HG03442 (cell line): ENCODE data around the gene ZBTB49.
"Not testable (repeated sequence)": the region's sequence is repeated elsewhere in the genome, so short reads cannot be mapped to it uniquely, and the experiment has no call there.

Experiments
- ATAC-seq: cut with Tn5 transposase; IDR thresholded peaks from one replicate; pipeline ENCODE4 v1.9.1; 2021; ENCODE audit warnings: mild to moderate bottlenecking, moderate library complexity; ENCODE audit not compliant: unreplicated experiment

Gene ZBTB49

DNA sequence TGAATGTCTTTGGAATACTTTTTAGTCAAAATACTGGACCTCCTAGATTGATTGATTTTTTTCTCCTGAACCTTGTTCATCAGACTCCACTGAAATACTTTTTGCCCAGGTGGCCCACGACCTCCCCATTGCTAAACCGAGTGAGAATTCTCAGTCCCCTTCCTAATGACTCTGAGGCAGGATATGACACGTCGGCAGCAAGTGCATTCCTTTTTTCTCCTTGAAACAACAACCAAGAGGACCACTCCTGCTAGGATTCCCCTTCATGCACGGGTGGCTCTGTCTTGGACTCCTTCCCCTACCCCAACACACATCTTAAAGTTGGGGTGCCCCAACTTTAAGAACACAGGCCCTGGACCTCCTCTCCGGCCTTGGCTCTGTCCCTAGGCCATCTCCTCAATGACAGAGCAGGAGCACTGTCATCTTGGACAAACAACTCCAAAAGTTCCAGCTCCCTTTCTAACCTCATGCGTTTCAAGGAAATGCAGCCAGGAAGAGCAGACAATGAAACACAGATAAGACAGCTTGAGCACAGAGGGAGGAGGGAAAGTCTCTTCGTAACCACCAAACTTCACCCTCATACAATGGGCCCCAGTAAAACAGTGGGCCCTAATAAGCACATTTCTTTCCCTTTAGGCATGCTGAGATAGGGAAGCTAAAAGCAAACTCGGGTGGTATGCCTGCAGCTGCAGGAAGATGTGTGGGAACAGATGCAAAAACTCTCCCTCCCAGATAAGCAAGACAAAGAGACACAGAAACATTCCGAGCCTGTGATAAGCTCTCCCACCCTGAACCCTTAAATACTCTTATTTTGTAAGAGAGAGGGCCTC, 33.9 kb downstream of the ZBTB49 start:
- no peak for ATAC-seq

- ATAC-seq: no peak
These were observed 35.3 kb downstream of the ZBTB49 start for GRCh38 chr4:4325321-4325720.

- ATAC-seq: no peak
These were observed 36.1 kb downstream of the ZBTB49 start for GRCh38 chr4:4326166-4326565.

DNA sequence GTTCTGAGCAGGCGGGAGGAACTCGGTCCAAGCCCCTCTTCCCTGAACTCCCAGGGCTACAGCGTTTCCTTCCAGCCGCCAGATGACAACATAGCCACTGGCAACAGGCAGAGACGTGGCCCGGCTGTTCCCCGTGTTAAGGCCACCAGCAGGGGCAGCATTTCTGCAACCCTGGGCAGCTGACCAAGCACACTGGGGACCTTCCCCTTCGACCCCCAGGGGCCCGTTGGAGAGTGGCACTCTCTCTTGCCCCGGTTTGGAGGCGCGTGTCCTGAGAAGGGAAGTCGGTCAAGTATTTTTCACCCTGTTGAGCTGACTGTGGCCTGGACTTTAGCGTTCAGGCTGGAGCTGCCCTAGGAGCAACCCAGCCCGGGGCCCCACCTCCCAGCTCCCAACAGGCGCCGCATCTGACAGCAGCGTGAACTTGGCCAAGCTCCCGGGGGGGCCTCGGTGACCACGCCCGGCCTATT, 37.6 kb downstream of the ZBTB49 start:
- no peak for ATAC-seq

DNA sequence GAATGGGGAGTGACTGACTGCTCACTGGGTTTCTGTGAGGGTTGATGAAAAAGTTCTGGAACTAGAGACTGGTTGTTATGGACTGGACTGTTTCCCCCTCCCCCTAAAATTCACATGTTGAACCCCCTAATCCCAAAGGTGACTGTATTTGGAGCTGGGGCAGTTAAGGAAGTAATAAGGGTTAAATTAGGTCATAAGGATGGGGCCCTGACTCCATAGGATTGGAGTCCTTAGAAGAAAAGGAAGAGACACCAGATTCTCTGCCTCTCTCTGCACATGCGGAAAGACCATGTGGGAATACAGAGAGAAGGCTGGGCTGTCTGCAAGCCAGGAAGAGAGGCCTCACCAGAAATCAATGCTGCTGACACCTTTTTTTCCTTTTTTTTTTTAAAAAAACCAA, 38.2 kb downstream of the ZBTB49 start:
- no peak for ATAC-seq

DNA sequence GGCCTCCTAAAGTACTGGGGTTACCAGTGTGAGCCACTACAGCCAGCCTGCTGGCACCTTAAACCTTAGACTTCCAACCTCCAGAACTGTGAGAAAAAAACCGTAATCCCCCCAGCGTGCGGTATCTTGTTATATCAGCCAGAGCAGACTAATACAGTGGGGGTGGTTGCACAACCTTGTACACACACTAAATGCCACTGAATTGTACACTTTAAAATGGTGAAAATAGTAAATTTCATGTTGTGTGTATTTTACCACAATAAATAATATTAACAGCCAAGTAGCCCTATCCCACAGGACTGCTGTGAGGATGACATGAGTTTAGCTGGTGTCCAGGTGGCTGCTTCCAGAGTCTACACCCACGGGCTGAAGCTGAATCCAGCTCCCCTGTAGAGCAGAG, 38.8 kb downstream of the ZBTB49 start:
- ATAC-seq: no peak

DNA sequence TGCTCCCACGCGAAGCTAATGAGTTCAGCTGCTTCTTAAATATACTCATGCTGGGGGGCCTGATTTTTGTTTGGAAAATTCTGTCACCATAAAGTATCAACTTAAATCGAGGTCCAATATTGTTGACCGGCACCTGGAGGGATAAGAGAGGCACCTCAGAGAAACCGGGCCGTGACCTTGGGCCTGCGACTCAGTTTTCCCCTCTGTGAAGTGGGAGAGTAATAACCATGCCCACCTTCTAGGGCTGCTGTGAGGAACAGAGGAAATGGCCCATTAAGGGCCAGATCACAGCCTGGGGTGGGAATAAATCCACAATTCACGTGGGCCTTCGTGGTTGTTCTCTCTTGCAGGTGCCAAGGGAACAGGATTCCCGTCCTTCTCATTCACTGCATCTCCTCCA, 39.4 kb downstream of the ZBTB49 start:
- no peak for ATAC-seq

GRCh38 chr4:4330794-4331193, 40.7 kb downstream of the ZBTB49 start:
- ATAC-seq: no peak

GRCh38 chr4:4332529-4332928, 42.5 kb downstream of the ZBTB49 start:
- ATAC-seq: no peak

GRCh38 chr4:4333265-4333706, 43.2 kb downstream of the ZBTB49 start:
- no peak for ATAC-seq

- ATAC-seq: no peak
These were observed 44.9 kb downstream of the ZBTB49 start for GRCh38 chr4:4334798-4335520.

GRCh38 chr4:4338210-4339001, 48.4 kb downstream of the ZBTB49 start:
- no peak for ATAC-seq

- ATAC-seq: no peak
These were observed 49.5 kb downstream of the ZBTB49 start for GRCh38 chr4:4339504-4340085.

GRCh38 chr4:4341861-4342650, 52.0 kb downstream of the ZBTB49 start:
- no peak for ATAC-seq

GRCh38 chr4:4343038-4343437, 53.0 kb downstream of the ZBTB49 start:
- no peak for ATAC-seq

DNA sequence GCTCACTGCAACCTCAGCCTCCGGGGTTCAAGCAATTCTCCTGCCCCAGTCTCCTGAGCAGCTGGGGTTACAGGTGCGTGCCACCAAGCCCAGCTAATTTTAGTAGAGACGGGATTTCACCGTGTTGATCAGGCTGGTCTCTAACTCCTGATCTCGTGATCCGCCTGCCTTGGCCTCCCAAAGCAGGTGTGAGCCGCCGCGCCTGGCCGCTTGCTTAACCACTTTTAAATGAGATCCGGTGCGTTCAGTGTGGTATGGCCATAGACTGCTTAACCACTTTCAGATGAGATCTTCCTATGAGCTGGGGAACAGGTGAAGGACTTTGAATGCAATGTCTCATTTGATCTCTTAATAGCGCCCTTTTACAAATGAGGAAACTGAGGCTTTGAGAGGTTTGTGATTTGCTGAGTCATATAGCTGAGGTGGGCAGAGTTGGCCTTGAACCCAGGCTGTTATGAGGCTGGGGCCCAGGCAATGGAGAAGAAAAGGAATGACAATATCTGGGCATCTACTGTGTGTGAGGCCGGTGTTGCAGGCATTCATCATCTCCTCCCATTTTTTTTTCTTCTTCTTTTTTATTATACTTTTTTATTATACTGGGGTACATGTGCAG, 55.0 kb downstream of the ZBTB49 start:
- peak; percentile 77 for ATAC-seq

DNA sequence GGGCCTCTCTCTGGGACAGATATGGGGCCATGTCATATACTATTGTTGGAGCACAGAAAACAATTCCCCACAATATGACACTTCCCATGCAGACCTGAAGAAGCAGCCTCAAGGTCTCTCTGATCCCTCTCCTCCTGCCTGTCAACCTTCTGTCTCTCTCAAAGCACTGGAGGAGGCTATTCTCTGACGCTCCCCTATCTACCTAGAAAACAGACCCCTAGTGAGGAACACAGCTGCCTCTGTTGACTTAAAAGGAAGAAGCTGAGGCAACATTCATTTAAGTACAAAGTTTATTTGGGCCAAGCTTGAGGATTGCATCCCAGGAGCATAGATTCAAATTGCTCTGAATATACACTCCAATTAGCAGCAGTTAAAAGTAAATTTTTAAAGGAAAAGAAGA, 57.5 kb downstream of the ZBTB49 start:
- ATAC-seq: no peak

DNA sequence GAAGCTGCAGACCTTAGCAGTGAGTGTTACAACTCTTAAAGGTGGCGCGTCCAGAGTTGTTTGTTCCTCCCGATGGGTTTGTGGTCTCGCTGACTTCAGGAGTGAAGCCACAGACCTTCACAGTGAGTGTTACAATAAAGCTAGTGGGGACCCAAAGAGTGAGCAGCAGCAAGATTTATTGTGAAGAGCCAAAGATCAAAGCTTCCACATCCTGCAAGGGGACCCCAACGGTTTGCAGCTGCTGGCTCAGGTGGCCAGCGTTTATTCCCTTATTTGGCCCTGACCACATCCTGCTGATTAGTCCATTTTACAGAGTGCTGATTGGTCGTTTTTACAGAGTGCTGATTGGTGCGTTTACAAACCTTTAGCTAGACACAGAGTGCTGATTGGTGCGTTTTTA, 58.5 kb downstream of the ZBTB49 start:
- ATAC-seq: not testable (repeated sequence)

GRCh38 chr4:4349867-4350266, 59.8 kb downstream of the ZBTB49 start:
- no peak for ATAC-seq

DNA sequence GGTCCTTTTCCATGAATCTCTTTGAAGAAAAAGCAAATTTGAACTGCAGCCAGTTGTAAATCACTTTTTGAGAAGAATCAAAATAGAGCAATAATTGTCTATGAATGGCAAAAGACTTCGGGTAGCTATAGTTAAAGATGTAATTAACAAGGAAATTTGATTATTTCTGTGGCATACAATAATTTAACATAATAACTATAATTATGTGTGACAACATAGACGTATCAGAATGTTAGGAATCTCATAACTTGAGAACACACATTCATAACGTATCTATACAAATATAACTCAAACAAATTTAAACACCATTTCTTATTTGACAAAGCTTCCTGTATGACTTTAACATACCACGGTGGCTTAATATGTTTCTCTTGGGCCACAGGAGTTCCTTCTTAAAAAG, 60.9 kb downstream of the ZBTB49 start:
- ATAC-seq: no peak
